Stimulated activated CD8-positive, alpha-beta memory T cell treated with anti-CD3 and anti-CD28 coated beads, Interleukin-2, amount 100 ng/mL, for 48 hours (primary cell): ENCODE measurements around the gene AP1S3.

Experiments
- DNase-seq, 2 donors: peaks; one replicate each; pipeline ENCODE4 v3.0.0-alpha.2; 2020; ENCODE audit warnings: low read depth in 2 of 2

The AP1S3 gene

DNA sequence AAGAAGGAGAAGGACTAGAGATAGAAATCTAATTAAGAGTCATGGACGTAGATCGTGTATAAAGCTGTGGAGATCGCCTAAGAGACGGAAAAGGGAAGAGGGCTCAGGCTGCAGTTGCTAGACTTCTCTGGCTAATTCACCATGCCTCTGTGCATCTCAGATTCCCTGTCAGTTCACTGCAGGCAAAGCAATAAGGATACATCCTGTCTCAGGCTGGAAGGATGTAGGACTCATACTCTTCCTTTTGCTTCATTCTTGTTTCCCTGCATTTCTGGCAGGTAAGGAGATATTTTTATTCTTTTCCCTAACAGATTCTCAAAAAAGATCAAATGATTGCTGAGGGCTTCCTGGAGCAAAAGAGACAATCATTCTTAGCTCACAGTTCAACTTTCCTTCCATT lies 112.5 kb downstream of the AP1S3 start:
- no peak for DNase-seq

GRCh38 chr2:223723954-223724411 lies 113.4 kb downstream of the AP1S3 start:
- DNase-seq, result no peak

GRCh38 chr2:223722226-223722625 lies 115.2 kb downstream of the AP1S3 start:
- no peak for DNase-seq

GRCh38 chr2:223721746-223722145 lies 115.6 kb downstream of the AP1S3 start:
- DNase-seq, result no peak

GRCh38 chr2:223720367-223720766 lies 117.0 kb downstream of the AP1S3 start:
- DNase-seq, result no peak

DNA sequence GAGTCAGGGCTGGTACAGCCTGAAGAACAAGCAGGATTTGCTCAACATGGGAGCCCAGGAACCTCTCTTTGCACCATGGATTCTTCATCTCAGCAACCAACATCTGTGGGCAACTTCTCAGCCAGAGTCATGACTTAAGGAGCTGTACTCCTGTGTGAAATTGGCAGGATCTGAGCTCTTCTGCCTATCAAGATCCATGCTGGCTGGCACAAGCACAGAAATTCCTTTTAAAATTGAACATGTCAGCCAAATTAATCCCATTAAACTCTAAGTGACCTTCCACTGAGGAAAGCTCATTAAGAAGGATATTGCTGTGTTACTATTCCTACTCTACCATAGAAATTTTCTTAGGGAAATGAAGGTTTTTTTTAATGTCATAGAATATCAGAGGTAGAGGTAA lies 124.7 kb downstream of the AP1S3 start:
- DNase-seq, result no peak

- no peak for DNase-seq
Measured at GRCh38 chr2:223711596-223712326, 125.6 kb downstream of the AP1S3 start.
